IPS-15b (cell line): Measurements from ENCODE around the gene SMARCA4.
"Not testable (repeated sequence)": the region's sequence is repeated elsewhere in the genome, so short reads cannot be mapped to it uniquely, and the experiment has no call there.

Source experiments
- H3K27me3 ChIP-seq: one replicate; pipeline ENCODE4 v1.6.1; 2013; ENCODE audit warnings: low read length; ENCODE audit not compliant: control insufficient read depth, insufficient read depth
- H3K36me3 ChIP-seq: one replicate; pipeline ENCODE4 v1.6.1; 2013; ENCODE audit warnings: low read length; ENCODE audit not compliant: control insufficient read depth, insufficient read depth
- H3K4me1 ChIP-seq: one replicate; pipeline ENCODE4 v1.6.1; 2013; ENCODE audit warnings: mild to moderate bottlenecking, low read length; ENCODE audit not compliant: control insufficient read depth, insufficient read depth
- H3K4me3 ChIP-seq: one replicate; pipeline ENCODE4 v1.5.1; 2013; ENCODE audit warnings: low read depth, low read length
- H3K9ac ChIP-seq: one replicate; pipeline ENCODE4 v1.6.1; 2013; ENCODE audit warnings: low read depth, mild to moderate bottlenecking, low read length
- H3K9me3 ChIP-seq: one replicate; pipeline ENCODE4 v1.6.1; 2013; ENCODE audit warnings: mild to moderate bottlenecking, low read length; ENCODE audit not compliant: control insufficient read depth, insufficient read depth

The SMARCA4 gene

DNA sequence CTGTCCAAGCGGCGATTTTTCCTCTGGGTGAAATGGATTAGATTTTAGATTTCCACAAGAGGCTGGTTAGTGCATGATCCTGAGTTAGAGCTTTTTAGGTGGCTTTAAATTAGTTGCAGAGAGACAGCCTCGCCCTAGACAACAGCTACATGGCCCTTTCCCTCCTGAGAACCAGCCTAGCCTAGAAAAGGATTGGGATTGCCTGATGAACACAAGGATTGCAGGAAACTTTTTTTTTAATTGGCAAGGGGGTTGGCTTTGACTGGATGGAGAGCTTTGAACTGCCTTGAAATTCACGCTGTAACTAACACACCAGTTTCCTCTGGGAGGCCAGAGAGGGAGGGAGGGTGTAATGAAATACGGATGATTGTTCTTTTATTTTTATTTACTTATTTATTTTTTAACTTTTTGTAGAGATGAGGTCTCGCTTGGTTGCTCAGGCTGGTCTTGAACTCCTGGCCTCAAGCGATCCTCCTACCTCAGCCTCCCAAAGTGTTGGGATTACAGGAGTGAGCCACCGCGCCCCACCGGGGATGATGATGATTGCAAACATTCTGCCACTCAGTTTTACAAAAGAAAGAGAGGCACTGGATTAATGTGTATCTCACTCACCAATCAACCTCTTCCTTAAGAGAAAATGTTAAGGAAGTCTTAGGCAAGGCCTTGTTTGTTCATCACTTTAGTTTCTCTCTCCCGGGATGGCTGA lies 130.3 kb downstream of the SMARCA4 start:
- H3K4me3 ChIP-seq, result peak overlapping the region; percentile 93
- no peaks in the 10 kb centered on the region for H3K27me3 ChIP-seq
- peak overlapping the region; percentile 88 for H3K9ac ChIP-seq
- peaks cover 14% of the 10 kb centered on the region for H3K4me1 ChIP-seq
- no peaks in the 10 kb centered on the region for H3K9me3 ChIP-seq
- peaks cover 19% of the 10 kb centered on the region for H3K36me3 ChIP-seq

DNA sequence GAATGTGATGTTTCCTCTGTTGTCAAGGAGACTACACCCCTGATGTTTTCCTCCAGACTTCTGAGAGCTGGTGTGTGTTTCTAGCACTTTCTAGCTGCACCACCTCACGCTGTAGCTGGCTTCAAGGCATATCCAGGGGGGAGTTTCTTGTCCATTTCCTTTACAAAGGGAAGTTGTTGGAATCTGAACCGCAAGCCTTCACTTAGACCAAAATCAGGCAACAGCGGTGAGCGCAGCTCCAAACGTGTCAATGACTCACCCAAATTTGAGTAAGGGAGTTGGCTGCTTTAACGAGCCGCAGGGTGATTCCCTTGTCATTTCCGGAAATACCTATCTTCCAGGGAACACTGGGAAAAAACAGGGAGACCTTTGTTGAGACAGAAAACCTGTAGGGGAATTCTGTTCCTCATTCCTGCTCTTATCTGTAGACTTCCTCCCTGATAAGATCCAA lies 130.9 kb downstream of the SMARCA4 start:
- H3K27me3 ChIP-seq, result no peaks in the 10 kb centered on the region
- peak overlapping the region; percentile 93 for H3K4me3 ChIP-seq
- no peak overlapping the region for H3K9ac ChIP-seq
- H3K4me1 ChIP-seq, result peaks cover 14% of the 10 kb centered on the region
- H3K36me3 ChIP-seq, result peaks cover 19% of the 10 kb centered on the region
- H3K9me3 ChIP-seq, result no peaks in the 10 kb centered on the region

DNA sequence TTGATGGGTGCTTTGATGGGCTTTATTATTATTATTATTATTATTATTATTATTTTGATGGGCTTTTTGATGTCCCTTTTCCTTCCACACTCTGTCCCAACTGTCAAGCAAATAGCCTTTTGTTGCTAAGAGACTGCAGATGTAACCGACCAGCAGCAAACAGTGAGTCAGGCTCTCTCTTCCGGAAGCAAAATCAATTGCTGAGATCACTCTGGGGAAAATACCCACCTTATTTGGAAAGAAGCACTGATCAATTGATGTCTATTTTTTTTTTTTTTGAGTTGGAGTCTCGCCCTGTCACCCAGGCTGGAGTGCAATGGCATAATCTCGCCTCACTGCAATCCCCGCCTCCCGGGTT lies 131.3 kb downstream of the SMARCA4 start:
- no peak overlapping the region for H3K9ac ChIP-seq
- H3K27me3 ChIP-seq, result no peaks in the 10 kb centered on the region
- peaks cover 14% of the 10 kb centered on the region for H3K4me1 ChIP-seq
- H3K4me3 ChIP-seq, result no peak overlapping the region
- no peaks in the 10 kb centered on the region for H3K9me3 ChIP-seq
- H3K36me3 ChIP-seq, result peaks cover 19% of the 10 kb centered on the region

DNA sequence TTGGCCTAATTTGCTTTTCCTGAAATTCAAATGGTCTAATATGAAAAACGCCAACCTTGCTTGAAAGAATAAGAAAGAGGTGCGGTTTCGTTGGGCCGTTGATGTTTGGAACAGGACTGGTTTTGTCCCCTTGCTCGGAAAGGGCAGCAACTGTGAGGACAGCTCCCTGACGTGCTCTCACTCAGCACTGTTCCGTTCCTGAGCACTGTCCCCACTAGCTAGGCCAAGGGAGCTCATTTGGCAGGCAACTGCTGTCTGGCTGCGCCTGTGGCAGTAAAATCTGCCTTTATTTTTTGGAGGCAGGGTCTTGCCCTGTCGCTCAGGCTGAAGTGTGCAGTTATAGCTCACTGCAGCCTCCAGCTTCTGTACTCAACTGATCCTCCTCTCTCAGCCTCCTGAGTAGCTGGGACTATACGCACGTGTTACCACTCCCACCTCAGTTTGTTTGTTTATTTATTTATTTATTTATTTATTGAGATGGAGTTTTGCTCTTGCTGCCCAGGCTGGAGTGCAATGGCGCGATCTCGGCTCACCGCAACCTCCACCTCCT lies 132.9 kb downstream of the SMARCA4 start:
- no peaks in the 10 kb centered on the region for H3K27me3 ChIP-seq
- peaks cover 19% of the 10 kb centered on the region for H3K36me3 ChIP-seq
- H3K9me3 ChIP-seq, result no peaks in the 10 kb centered on the region
- no peak overlapping the region for H3K9ac ChIP-seq
- H3K4me1 ChIP-seq, result peaks cover 8% of the 10 kb centered on the region
- H3K4me3 ChIP-seq, result no peak overlapping the region

GRCh38 chr19:11094520-11094894 lies 133.7 kb downstream of the SMARCA4 start:
- no peak overlapping the region for H3K9ac ChIP-seq
- no peaks in the 10 kb centered on the region for H3K27me3 ChIP-seq
- H3K9me3 ChIP-seq, result no peaks in the 10 kb centered on the region
- H3K36me3 ChIP-seq, result peaks cover 19% of the 10 kb centered on the region
- peaks cover 6% of the 10 kb centered on the region for H3K4me1 ChIP-seq
- H3K4me3 ChIP-seq, result no peak overlapping the region

- Histone ChIP-seq H3K27me3 (no peaks in the 10 kb centered on the region), H3K4me1 (peaks cover 6% of the 10 kb centered on the region), H3K36me3 (peaks cover 23% of the 10 kb centered on the region), H3K4me3 (no peak overlapping the region), H3K9ac (no peak overlapping the region), H3K9me3 (no peaks in the 10 kb centered on the region)
Observed at GRCh38 chr19:11096210-11096841, 135.5 kb downstream of the SMARCA4 start.

DNA sequence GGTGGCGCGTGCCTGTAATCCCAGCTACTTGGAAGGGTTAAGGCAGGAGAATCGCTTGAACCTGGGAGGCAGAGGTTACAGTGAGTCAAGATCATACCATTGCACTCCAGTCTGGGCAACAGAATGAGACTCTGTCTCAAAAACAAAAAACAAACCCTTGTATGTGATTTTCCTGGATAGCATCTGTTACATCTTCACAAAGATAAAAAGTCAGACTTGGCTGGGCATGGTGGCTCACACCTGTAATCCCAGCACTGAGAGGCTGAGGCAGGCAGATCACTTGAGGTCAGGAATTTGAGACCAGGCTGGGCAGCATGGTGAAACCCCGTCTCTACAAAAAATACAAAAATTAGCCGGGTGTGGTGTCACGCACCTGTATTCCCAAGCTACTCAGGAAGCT lies 136.5 kb downstream of the SMARCA4 start:
- H3K4me3 ChIP-seq, H3K4me1 ChIP-seq, H3K27me3 ChIP-seq, H3K9me3 ChIP-seq, H3K9ac ChIP-seq: not testable (repeated sequence)
- peaks cover 23% of the 10 kb centered on the region for H3K36me3 ChIP-seq

DNA sequence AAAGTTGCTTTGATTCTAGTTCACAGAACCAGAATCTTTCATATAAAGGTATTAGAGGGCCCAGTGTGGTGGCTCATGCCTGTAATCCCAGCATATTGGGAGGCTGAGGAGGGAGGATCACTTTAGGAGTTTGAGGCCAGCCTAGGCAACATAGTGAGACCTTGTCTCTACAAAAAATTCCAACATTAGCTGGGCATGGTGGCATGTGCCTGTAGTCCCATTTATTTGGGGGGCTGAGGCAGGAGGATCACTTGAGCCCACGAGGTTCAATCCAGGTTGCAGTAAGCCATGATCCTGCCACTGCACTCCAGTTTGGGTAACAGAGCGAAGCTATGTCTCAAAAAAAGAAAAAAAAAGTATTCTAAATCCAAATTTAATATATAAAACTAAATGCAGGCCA lies 137.5 kb downstream of the SMARCA4 start:
- Histone ChIP-seq H3K36me3 (peaks cover 30% of the 10 kb centered on the region), H3K4me3 (no peak overlapping the region)

GRCh38 chr19:11098861-11099260 lies 138.0 kb downstream of the SMARCA4 start:
- H3K4me3 ChIP-seq, result no peak overlapping the region
- H3K9me3 ChIP-seq, result no peaks in the 10 kb centered on the region

More for the DNA sequence above, 137.5 kb downstream of the SMARCA4 start:
- no peaks in the 10 kb centered on the region for H3K9me3 ChIP-seq
- no peaks in the 10 kb centered on the region for H3K27me3 ChIP-seq
- H3K4me1 ChIP-seq, result peaks cover 3% of the 10 kb centered on the region
- H3K9ac ChIP-seq, result no peak overlapping the region

GRCh38 chr19:11100049-11100448 lies 139.2 kb downstream of the SMARCA4 start:
- peaks cover 39% of the 10 kb centered on the region for H3K36me3 ChIP-seq
- no peak overlapping the region for H3K4me3 ChIP-seq
- no peaks in the 10 kb centered on the region for H3K27me3 ChIP-seq
- no peaks in the 10 kb centered on the region for H3K4me1 ChIP-seq
- no peak overlapping the region for H3K9ac ChIP-seq
- no peaks in the 10 kb centered on the region for H3K9me3 ChIP-seq

More at GRCh38 chr19:11098861-11099260, 138.0 kb downstream of the SMARCA4 start:
- no peak overlapping the region for H3K9ac ChIP-seq
- no peaks in the 10 kb centered on the region for H3K27me3 ChIP-seq
- peaks cover under 1% of the 10 kb centered on the region for H3K4me1 ChIP-seq
- H3K36me3 ChIP-seq, result peaks cover 30% of the 10 kb centered on the region

DNA sequence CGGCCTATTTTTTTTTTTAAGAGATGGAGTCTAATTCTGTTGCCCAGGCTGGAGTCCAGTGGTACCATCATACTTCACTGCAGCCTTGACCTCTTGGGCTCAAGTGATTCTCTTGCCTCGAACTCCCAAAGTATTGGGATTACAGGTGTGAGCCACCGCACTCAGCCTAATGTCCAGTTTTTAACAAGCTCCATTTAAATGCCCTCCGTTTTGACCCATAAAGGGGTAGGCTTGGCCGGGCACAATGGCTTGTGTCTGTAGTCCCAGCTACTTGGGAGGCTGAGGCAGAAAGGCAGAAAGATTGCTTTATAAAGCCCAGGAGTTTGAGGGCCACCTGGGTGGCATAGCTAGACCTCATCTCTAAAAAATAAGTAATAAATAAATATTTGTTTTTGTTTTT lies 140.2 kb downstream of the SMARCA4 start:
- Histone ChIP-seq H3K27me3 (no peaks in the 10 kb centered on the region), H3K9ac (no peak overlapping the region), H3K4me1 (no peaks in the 10 kb centered on the region), H3K4me3 (no peak overlapping the region), H3K9me3 (no peaks in the 10 kb centered on the region), H3K36me3 (peaks cover 42% of the 10 kb centered on the region)

- no peaks in the 10 kb centered on the region for H3K4me1 ChIP-seq
- no peak overlapping the region for H3K9ac ChIP-seq
- no peaks in the 10 kb centered on the region for H3K27me3 ChIP-seq
- no peak overlapping the region for H3K4me3 ChIP-seq
- peaks cover 54% of the 10 kb centered on the region for H3K36me3 ChIP-seq
- H3K9me3 ChIP-seq, result no peaks in the 10 kb centered on the region
Observed at GRCh38 chr19:11102944-11103343, 142.1 kb downstream of the SMARCA4 start.
